Measurements from ENCODE around the gene VAT1.

DNA sequence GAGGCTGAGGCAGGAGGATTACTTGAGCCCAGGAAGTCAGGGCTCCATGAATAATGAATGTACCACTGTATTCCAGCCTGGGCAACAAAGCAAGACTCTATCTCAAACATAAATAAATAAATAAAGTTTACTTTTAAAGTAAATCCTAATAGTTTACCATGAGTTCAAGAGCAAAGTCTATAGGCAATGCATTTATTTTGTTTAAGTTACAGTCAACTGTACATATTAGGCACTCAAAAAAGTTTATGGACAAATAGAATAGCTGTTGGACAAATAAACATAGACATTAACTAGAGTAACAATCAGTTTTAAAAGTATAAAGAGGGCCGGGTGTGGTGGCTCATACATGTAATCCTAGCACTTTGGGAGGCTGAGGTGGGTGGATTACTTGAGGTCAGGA lies 54.3 kb downstream of the VAT1 start:
- TF ChIP-seq RBFOX2 (IDR thresholded peaks at IDR 0.05; ENCODE audit: low read depth, low read length), result no peak
- TF ChIP-seq ZNF337 (CRISPR knock-in tag; IDR thresholded peaks at IDR 0.05; ENCODE audit: borderline replicate concordance, low read depth), result no peak
